ENCODE data around the gene LAMB4. TPM values are rescaled to one million over a fixed set of nuclear protein-coding genes. Genes with fewer than 3 reads are reported as not detected.

Gene LAMB4
- total RNA-seq, 2 experiments from 2014 or later = 0.08 to 0.11 TPM

DNA sequence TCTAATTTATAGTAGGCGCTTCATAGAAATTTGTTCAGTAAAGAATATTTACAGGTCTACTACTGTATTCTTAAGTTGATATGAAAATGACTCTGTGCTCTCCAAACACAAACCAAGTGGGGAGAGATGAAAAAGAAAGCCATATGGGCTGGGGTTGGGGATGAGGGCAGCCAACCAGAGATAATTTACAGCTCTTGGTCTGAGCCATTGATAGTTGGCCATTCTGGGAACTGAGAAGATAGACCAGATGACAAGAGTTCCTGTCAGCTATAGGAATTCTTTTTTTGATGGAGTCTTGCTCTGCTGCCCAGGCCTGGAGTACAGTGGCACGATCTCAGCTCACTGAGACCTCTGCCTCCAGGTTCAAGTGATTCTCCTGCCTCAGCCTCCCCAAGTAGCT lies 57.4 kb downstream of the LAMB4 start:
- Mint-ChIP-seq H3K4me3 (no peak overlapping the region), H3K27ac (no peak overlapping the region), H3K4me1 (ENCODE audit: low read depth) (no peaks in the 10 kb centered on the region), H3K9me3 (no peaks in the 10 kb centered on the region), H3K36me3 (ENCODE audit: low read depth) (no peaks in the 10 kb centered on the region), H3K27me3 (no peaks in the 10 kb centered on the region)
- TF ChIP-seq, protein P1, sequence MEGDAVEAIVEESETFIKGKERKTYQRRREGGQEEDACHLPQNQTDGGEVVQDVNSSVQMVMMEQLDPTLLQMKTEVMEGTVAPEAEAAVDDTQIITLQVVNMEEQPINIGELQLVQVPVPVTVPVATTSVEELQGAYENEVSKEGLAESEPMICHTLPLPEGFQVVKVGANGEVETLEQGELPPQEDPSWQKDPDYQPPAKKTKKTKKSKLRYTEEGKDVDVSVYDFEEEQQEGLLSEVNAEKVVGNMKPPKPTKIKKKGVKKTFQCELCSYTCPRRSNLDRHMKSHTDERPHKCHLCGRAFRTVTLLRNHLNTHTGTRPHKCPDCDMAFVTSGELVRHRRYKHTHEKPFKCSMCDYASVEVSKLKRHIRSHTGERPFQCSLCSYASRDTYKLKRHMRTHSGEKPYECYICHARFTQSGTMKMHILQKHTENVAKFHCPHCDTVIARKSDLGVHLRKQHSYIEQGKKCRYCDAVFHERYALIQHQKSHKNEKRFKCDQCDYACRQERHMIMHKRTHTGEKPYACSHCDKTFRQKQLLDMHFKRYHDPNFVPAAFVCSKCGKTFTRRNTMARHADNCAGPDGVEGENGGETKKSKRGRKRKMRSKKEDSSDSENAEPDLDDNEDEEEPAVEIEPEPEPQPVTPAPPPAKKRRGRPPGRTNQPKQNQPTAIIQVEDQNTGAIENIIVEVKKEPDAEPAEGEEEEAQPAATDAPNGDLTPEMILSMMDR (IDR thresholded peaks at IDR 0.05) = no peak
- Histone ChIP-seq H3K27me3 (ENCODE audit: control insufficient read depth in 1 of 2, insufficient read depth in 2 of 2, low read length in 2 of 2) (peaks cover 0 to 4% of the 10 kb centered on the region in 2 experiments), H3K9me3 (ENCODE audit: control insufficient read depth in 1 of 2, insufficient read depth in 1 of 2, low read length in 2 of 2) (no peaks in the 10 kb centered on the region), H3K27ac (ENCODE audit: low read depth in 1 of 2, low read length in 2 of 2) (no peak overlapping the region), H3K4me3 (ENCODE audit: low read length) (no peak overlapping the region), H3K4me1 (ENCODE audit: insufficient read depth, low read length) (no peaks in the 10 kb centered on the region), H3K36me3 (ENCODE audit: insufficient read depth, low read length) (no peaks in the 10 kb centered on the region)
- intact Hi-C loops (cut with DNase I, micrococcal nuclease) = no loop called here
- POLR2A ChIA-PET = no interaction called here
- no peak for DNase-seq
- CTCF ChIA-PET = no interaction called here
- no peak for ATAC-seq (ENCODE audit: poor library complexity)

- ChIA-PET CTCF (no interaction called here), POLR2A (no interaction called here)
- Histone ChIP-seq H3K9me3 (ENCODE audit: control insufficient read depth in 1 of 2, insufficient read depth in 1 of 2, low read length in 2 of 2) (no peaks in the 10 kb centered on the region), H3K36me3 (ENCODE audit: insufficient read depth, low read length) (no peaks in the 10 kb centered on the region), H3K27ac (ENCODE audit: low read depth in 1 of 2, low read length in 2 of 2) (no peak overlapping the region), H3K4me1 (ENCODE audit: insufficient read depth, low read length) (no peaks in the 10 kb centered on the region), H3K27me3 (ENCODE audit: control insufficient read depth in 1 of 2, insufficient read depth in 2 of 2, low read length in 2 of 2) (peaks cover 0 to 4% of the 10 kb centered on the region in 2 experiments), H3K4me3 (ENCODE audit: low read length) (no peak overlapping the region)
- DNase-seq (no peak), ATAC-seq (ENCODE audit: poor library complexity) (no peak)
- no peaks in the 10 kb centered on the region for H3K36me3 Mint-ChIP-seq (ENCODE audit: low read depth)
- no peaks in the 10 kb centered on the region for H3K27me3 Mint-ChIP-seq
- no peak overlapping the region for H3K27ac Mint-ChIP-seq
- TF ChIP-seq, protein P1 (IDR thresholded peaks at IDR 0.05) = no peak
- intact Hi-C loops (cut with DNase I, micrococcal nuclease) = no loop called here
- no peaks in the 10 kb centered on the region for H3K9me3 Mint-ChIP-seq
- no peaks in the 10 kb centered on the region for H3K4me1 Mint-ChIP-seq (ENCODE audit: low read depth)
- H3K4me3 Mint-ChIP-seq = no peak overlapping the region
These were observed 58.0 kb downstream of the LAMB4 start for GRCh38 chr7:108072116-108072515.

- Mint-ChIP-seq H3K36me3 (ENCODE audit: low read depth) (no peaks in the 10 kb centered on the region), H3K27ac (no peak overlapping the region), H3K4me1 (ENCODE audit: low read depth) (no peaks in the 10 kb centered on the region), H3K27me3 (no peaks in the 10 kb centered on the region), H3K4me3 (no peak overlapping the region), H3K9me3 (no peaks in the 10 kb centered on the region)
- H3K27ac ChIP-seq (ENCODE audit: low read depth in 1 of 2, low read length in 2 of 2) = no peak overlapping the region
- no peak for DNase-seq
- ChIA-PET CTCF (no interaction called here), POLR2A (no interaction called here)
- intact Hi-C loops (cut with DNase I, micrococcal nuclease) = no loop called here
- TF ChIP-seq, protein P1 (IDR thresholded peaks at IDR 0.05) = no peak
- no peaks in the 10 kb centered on the region for H3K4me1 ChIP-seq (ENCODE audit: insufficient read depth, low read length)
- no peak for ATAC-seq (ENCODE audit: poor library complexity)
- no peak overlapping the region for H3K4me3 ChIP-seq (ENCODE audit: low read length)
- peaks cover 0 to 4% of the 10 kb centered on the region in 2 experiments for H3K27me3 ChIP-seq (ENCODE audit: control insufficient read depth in 1 of 2, insufficient read depth in 2 of 2, low read length in 2 of 2)
- H3K9me3 ChIP-seq (ENCODE audit: control insufficient read depth in 1 of 2, insufficient read depth in 1 of 2, low read length in 2 of 2) = no peaks in the 10 kb centered on the region
- H3K36me3 ChIP-seq (ENCODE audit: insufficient read depth, low read length) = no peaks in the 10 kb centered on the region
These were observed 58.6 kb downstream of the LAMB4 start for GRCh38 chr7:108071551-108071950.
